Neuronal stem cell (in vitro differentiated cells): Measurements from ENCODE around the gene CLUH.

Source experiments
- DNase-seq: peaks from one replicate; pipeline ENCODE4 v3.0.0-alpha.2; 2013; ENCODE audit warnings: low spot score
- H2AFZ ChIP-seq: one replicate; pipeline ENCODE4 v1.6.1; 2013; ENCODE audit warnings: mild to moderate bottlenecking, low read length, inconsistent platforms
- H2AK5ac ChIP-seq: 2 replicates; pipeline ENCODE4 v1.6.1; 2013; ENCODE audit warnings: low read depth, mild to moderate bottlenecking, inconsistent platforms, low read length, moderate library complexity, mixed read lengths
- H2BK120ac ChIP-seq: 2 replicates; pipeline ENCODE4 v1.6.1; 2013; ENCODE audit warnings: low read depth, mild to moderate bottlenecking, inconsistent platforms, low read length, moderate library complexity, mixed read lengths
- H2BK12ac ChIP-seq: one replicate; pipeline ENCODE4 v1.6.1; 2013; ENCODE audit warnings: low read length, inconsistent platforms
- H2BK15ac ChIP-seq: 2 replicates; pipeline ENCODE4 v1.6.1; 2013; ENCODE audit warnings: mild to moderate bottlenecking, low read length, inconsistent platforms, mixed read lengths
- H2BK5ac ChIP-seq: one replicate; pipeline ENCODE4 v1.6.1; 2013; ENCODE audit warnings: inconsistent platforms, mild to moderate bottlenecking, low read length, moderate library complexity
- H3K14ac ChIP-seq: one replicate; pipeline ENCODE4 v1.6.1; 2013; ENCODE audit warnings: low read length, inconsistent platforms
- H3K18ac ChIP-seq: 2 replicates; pipeline ENCODE4 v1.6.1; 2013; ENCODE audit warnings: low read length, inconsistent platforms
- H3K23ac ChIP-seq: 2 replicates; pipeline ENCODE4 v1.6.1; 2013; ENCODE audit warnings: low read depth, mild to moderate bottlenecking, mixed read lengths, low read length, inconsistent platforms; ENCODE audit not compliant: poor library complexity
- H3K27ac ChIP-seq: replicated peaks from 3 replicates; pipeline ENCODE4 v1.5.1; 2013; ENCODE audit warnings: low read length, inconsistent platforms
- H3K27me3 ChIP-seq, 3 experiments: 2 replicates each; pipeline ENCODE4 v1.6.1; 2013; ENCODE audit warnings: low read length in 3 of 3, mild to moderate bottlenecking in 2 of 3, inconsistent platforms in 1 of 3, low read depth in 1 of 3, mixed read lengths in 1 of 3, moderate library complexity in 1 of 3; ENCODE audit not compliant: control insufficient read depth in 3 of 3, insufficient read depth in 3 of 3
- H3K36me3 ChIP-seq, 2 donors: replicated peaks in 1 of 2; 2 replicates each; pipeline ENCODE4 v1.6.1; 2013; ENCODE audit warnings: low read length in 2 of 2; ENCODE audit not compliant: control insufficient read depth in 2 of 2, insufficient read depth in 2 of 2
- H3K4ac ChIP-seq: 2 replicates; pipeline ENCODE4 v1.6.1; 2013; ENCODE audit warnings: inconsistent platforms, mild to moderate bottlenecking, low read length, moderate library complexity
- H3K4me1 ChIP-seq, 2 donors: 1 replicate in 1 of 2; 2 replicates in 1 of 2; pipeline ENCODE4 v1.6.1; 2013; ENCODE audit warnings: low read length in 2 of 2, low read depth in 1 of 2; ENCODE audit not compliant: control insufficient read depth in 2 of 2, insufficient read depth in 1 of 2
- H3K4me2 ChIP-seq: one replicate; pipeline ENCODE4 v1.6.1; 2013; ENCODE audit warnings: mild to moderate bottlenecking, low read length, inconsistent platforms; ENCODE audit not compliant: insufficient read depth, poor library complexity, severe bottlenecking
- H3K4me3 ChIP-seq, 2 donors: 2 replicates each; pipeline ENCODE4 v1.5.1; 2013; ENCODE audit warnings: low read length in 2 of 2, mild to moderate bottlenecking in 2 of 2, inconsistent platforms in 1 of 2, moderate library complexity in 1 of 2
- H3K79me1 ChIP-seq: one replicate; pipeline ENCODE4 v1.6.1; 2013; ENCODE audit warnings: low read depth, mild to moderate bottlenecking, inconsistent platforms, low read length, moderate library complexity
- H3K9ac ChIP-seq: one replicate; pipeline ENCODE4 v1.6.1; 2013; ENCODE audit warnings: mild to moderate bottlenecking, low read depth, low read length, inconsistent platforms; ENCODE audit not compliant: poor library complexity
- H3K9me3 ChIP-seq, 2 donors: replicated peaks in 1 of 2; 2 replicates each; pipeline versions ENCODE3 to v1.6.1; 2013; ENCODE audit warnings: low read length in 2 of 2, mild to moderate bottlenecking in 2 of 2, inconsistent platforms in 1 of 2, low read depth in 1 of 2, mixed read lengths in 1 of 2, moderate library complexity in 1 of 2; ENCODE audit not compliant: control insufficient read depth in 2 of 2, insufficient read depth in 1 of 2
- H4K8ac ChIP-seq: one replicate; pipeline ENCODE4 v1.6.1; 2013; ENCODE audit warnings: low read depth, mild to moderate bottlenecking, inconsistent platforms, low read length, moderate library complexity
- H4K91ac ChIP-seq: one replicate; pipeline ENCODE4 v1.6.1; 2013; ENCODE audit warnings: low read length, low read depth, mild to moderate bottlenecking, inconsistent platforms; ENCODE audit not compliant: poor library complexity
- WGBS, 2 donors: extraction: QIAGEN DNeasy Blood & Tissue Kit; methylation state at CpG; one replicate each; pipeline ENCODE4 v1.1.7; 2013; ENCODE audit warnings: missing lambda C conversion rate in 2 of 2, mixed read lengths in 1 of 2; ENCODE audit not compliant: insufficient read length in 2 of 2, insufficient replicate concordance in 1 of 2; ENCODE audit errors: extremely low coverage in 2 of 2; 5-methylcytosine and 5-hydroxymethylcytosine counted together

Gene CLUH

GRCh38 chr17:2710803-2711607, 559 bp downstream of the CLUH start:
- H3K27me3 ChIP-seq: no peaks in the 10 kb centered on the region
- no peak overlapping the region for H2BK120ac ChIP-seq
- H3K4ac ChIP-seq: no peak overlapping the region
- no peak overlapping the region for H2BK12ac ChIP-seq
- peak overlapping the region; percentile 73 to 88 for H3K4me3 ChIP-seq
- H3K18ac ChIP-seq: peak overlapping the region; percentile 80
- no peak overlapping the region for H4K8ac ChIP-seq
- H2AFZ ChIP-seq: peak overlapping the region; percentile 100
- H2AK5ac ChIP-seq: peak overlapping the region; percentile 25
- peak overlapping the region; percentile 88 for H3K9ac ChIP-seq
- H4K91ac ChIP-seq: no peak overlapping the region
- H3K36me3 ChIP-seq: no peaks in the 10 kb centered on the region
- H3K4me1 ChIP-seq: peaks cover 10 to 16% of the 10 kb centered on the region in 2 donors
- peak overlapping the region; percentile 95 for H3K4me2 ChIP-seq
- DNase-seq: no peak
- WGBS, 2 donors: no CpG with 5 or more reads among the region's 82 CpGs
- peaks cover 27% of the 10 kb centered on the region for H3K79me1 ChIP-seq
- no peak overlapping the region for H2BK5ac ChIP-seq
- H3K9me3 ChIP-seq: no peaks in the 10 kb centered on the region
- H3K14ac ChIP-seq: peak overlapping the region; percentile 56
- H3K27ac ChIP-seq: no peak overlapping the region
- H3K23ac ChIP-seq: peak overlapping the region; percentile 91
- H2BK15ac ChIP-seq: peak overlapping the region; percentile 73

GRCh38 chr17:2710071-2710802, 1.3 kb downstream of the CLUH start:
- no peak overlapping the region for H3K9ac ChIP-seq
- peak overlapping the region; percentile 95 for H3K4me2 ChIP-seq
- H3K4me3 ChIP-seq: peak overlapping the region; percentile 73 to 88
- H2BK12ac ChIP-seq: no peak overlapping the region
- no peaks in the 10 kb centered on the region for H3K9me3 ChIP-seq
- no peak overlapping the region for H3K4ac ChIP-seq
- H3K23ac ChIP-seq: no peak overlapping the region
- H3K4me1 ChIP-seq: peaks cover 15 to 16% of the 10 kb centered on the region in 2 donors
- H2BK5ac ChIP-seq: no peak overlapping the region
- no CpG with 5 or more reads among the region's 16 CpGs for WGBS, 2 donors
- no peaks in the 10 kb centered on the region for H3K27me3 ChIP-seq
- H3K79me1 ChIP-seq: peaks cover 27% of the 10 kb centered on the region
- H2BK120ac ChIP-seq: no peak overlapping the region
- no peak overlapping the region for H4K8ac ChIP-seq
- H2AFZ ChIP-seq: peak overlapping the region; percentile 100
- H2AK5ac ChIP-seq: peak overlapping the region; percentile 25
- no peaks in the 10 kb centered on the region for H3K36me3 ChIP-seq
- no peak for DNase-seq
- no peak overlapping the region for H3K27ac ChIP-seq
- H2BK15ac ChIP-seq: peak overlapping the region; percentile 73
- no peak overlapping the region for H4K91ac ChIP-seq
- no peak overlapping the region for H3K14ac ChIP-seq
- H3K18ac ChIP-seq: no peak overlapping the region

- no peak overlapping the region for H3K18ac ChIP-seq
- H3K23ac ChIP-seq: peak overlapping the region; percentile 17
- H2BK120ac ChIP-seq: no peak overlapping the region
- peaks cover 30% of the 10 kb centered on the region for H3K79me1 ChIP-seq
- no peak overlapping the region for H3K4me3 ChIP-seq
- no peak overlapping the region for H3K4ac ChIP-seq
- H3K27me3 ChIP-seq: no peaks in the 10 kb centered on the region
- H2BK12ac ChIP-seq: no peak overlapping the region
- no peak overlapping the region for H3K27ac ChIP-seq
- no peak overlapping the region for H4K91ac ChIP-seq
- H2BK5ac ChIP-seq: no peak overlapping the region
- H3K4me2 ChIP-seq: no peak overlapping the region
- no peaks in the 10 kb centered on the region for H3K9me3 ChIP-seq
- no peak overlapping the region for H2BK15ac ChIP-seq
- no peak for DNase-seq
- H3K36me3 ChIP-seq: no peaks in the 10 kb centered on the region
- H4K8ac ChIP-seq: no peak overlapping the region
- no peak overlapping the region for H2AFZ ChIP-seq
- no peak overlapping the region for H3K9ac ChIP-seq
- peak overlapping the region; percentile 13 for H2AK5ac ChIP-seq
- H3K4me1 ChIP-seq: peaks cover 16 to 22% of the 10 kb centered on the region in 2 donors
- no peak overlapping the region for H3K14ac ChIP-seq
- WGBS, 2 donors: no CpG with 5 or more reads among the region's 10 CpGs
Measured at GRCh38 chr17:2709183-2709661, 2.3 kb downstream of the CLUH start.
